Vagina (tissue), 2 donors: ENCODE data around the gene PLGRKT.

Experiments
- CTCF ChIP-seq, 3 experiments: fragments of 450-650 bp in 2 of 3; fragments of 200-600 bp in 1 of 3; sonication (generic) in 1 of 3; IDR thresholded peaks; one replicate each; pipeline ENCODE4 v1.5.1; 2017 to 2019; ENCODE audit warnings: antibody characterized with exemption in 3 of 3, mild to moderate bottlenecking in 2 of 3, moderate library complexity in 2 of 3
- POLR2A ChIP-seq, 2 donors: fragments of 450-650 bp; IDR thresholded peaks; one replicate each; pipeline ENCODE4 v1.6.1; 2017; ENCODE audit warnings: antibody characterized with exemption in 2 of 2, mild to moderate bottlenecking in 2 of 2, moderate library complexity in 2 of 2

GRCh38 chr9:5430912-5431311 lies 6.8 kb downstream of the PLGRKT start:
- TF ChIP-seq POLR2A (IDR thresholded peaks at IDR 0.05) (no peak), CTCF (IDR thresholded peaks at IDR 0.05) (no peak)
